GM21515 (cell line): ENCODE data around the gene CTSV.
"Not testable (repeated sequence)": the region's sequence is repeated elsewhere in the genome, so short reads cannot be mapped to it uniquely, and the experiment has no call there.

Experiments used
- ATAC-seq: cut with Tn5 transposase; IDR thresholded peaks from one replicate; pipeline ENCODE4 v1.9.1; 2021; ENCODE audit not compliant: unreplicated experiment

Gene CTSV

GRCh38 chr9:97045300-97045699 lies 6.4 kb upstream of the CTSV start:
- ATAC-seq, result no peak

- ATAC-seq, result no peak
These were observed 3.0 kb upstream of the CTSV start for GRCh38 chr9:97041898-97042297.

- ATAC-seq, result no peak
These were observed 545 bp upstream of the CTSV start for GRCh38 chr9:97039514-97039860.

- not testable (repeated sequence) for ATAC-seq
These were observed 15.4 kb downstream of the CTSV start for GRCh38 chr9:97023505-97023904.

GRCh38 chr9:97013151-97014132 lies 25.5 kb downstream of the CTSV start:
- peak; percentile 78 for ATAC-seq

- peak; percentile 72 for ATAC-seq
These were observed 26.3 kb downstream of the CTSV start for GRCh38 chr9:97012617-97013016.

- ATAC-seq, result not testable (repeated sequence)
These were observed 36.7 kb downstream of the CTSV start for GRCh38 chr9:97002195-97002594.

- not testable (repeated sequence) for ATAC-seq
These were observed 37.6 kb downstream of the CTSV start for GRCh38 chr9:97001338-97001737.

GRCh38 chr9:97000139-97000787 lies 38.7 kb downstream of the CTSV start:
- not testable (repeated sequence) for ATAC-seq

- not testable (repeated sequence) for ATAC-seq
These were observed 39.2 kb downstream of the CTSV start for GRCh38 chr9:96999733-97000132.

- ATAC-seq, result not testable (repeated sequence)
These were observed 41.8 kb downstream of the CTSV start for GRCh38 chr9:96997009-96997701.

- not testable (repeated sequence) for ATAC-seq
These were observed 44.4 kb downstream of the CTSV start for GRCh38 chr9:96994531-96995016.

- ATAC-seq, result not testable (repeated sequence)
These were observed 46.6 kb downstream of the CTSV start for GRCh38 chr9:96992303-96992702.

GRCh38 chr9:96989747-96990318 lies 49.1 kb downstream of the CTSV start:
- not testable (repeated sequence) for ATAC-seq

GRCh38 chr9:96984887-96985286 lies 54.1 kb downstream of the CTSV start:
- not testable (repeated sequence) for ATAC-seq

- ATAC-seq, result not testable (repeated sequence)
These were observed 54.8 kb downstream of the CTSV start for GRCh38 chr9:96984139-96984538.

- not testable (repeated sequence) for ATAC-seq
These were observed 55.3 kb downstream of the CTSV start for GRCh38 chr9:96983496-96984122.
